Transverse colon (tissue), 4 donors: ENCODE results near the gene PIEZO2.

Experiments
- CTCF ChIP-seq, 5 experiments: fragments of 200-600 bp in 3 of 5; fragments of 450-650 bp in 2 of 5; sonication (generic) in 3 of 5; IDR thresholded peaks; 1 replicate in 2 of 5; 2 replicates in 3 of 5; pipeline ENCODE4 v1.5.1; 2016 to 2017; ENCODE audit warnings: antibody characterized with exemption in 5 of 5, inconsistent platforms in 3 of 5, mild to moderate bottlenecking in 2 of 5, moderate library complexity in 1 of 5
- POLR2AphosphoS5 ChIP-seq, 3 donors: sonication (generic); formaldehyde crosslinking; IDR thresholded peaks; one replicate each; pipeline ENCODE4 v1.6.1; 2016; ENCODE audit warnings: antibody characterized with exemption in 3 of 3

DNA sequence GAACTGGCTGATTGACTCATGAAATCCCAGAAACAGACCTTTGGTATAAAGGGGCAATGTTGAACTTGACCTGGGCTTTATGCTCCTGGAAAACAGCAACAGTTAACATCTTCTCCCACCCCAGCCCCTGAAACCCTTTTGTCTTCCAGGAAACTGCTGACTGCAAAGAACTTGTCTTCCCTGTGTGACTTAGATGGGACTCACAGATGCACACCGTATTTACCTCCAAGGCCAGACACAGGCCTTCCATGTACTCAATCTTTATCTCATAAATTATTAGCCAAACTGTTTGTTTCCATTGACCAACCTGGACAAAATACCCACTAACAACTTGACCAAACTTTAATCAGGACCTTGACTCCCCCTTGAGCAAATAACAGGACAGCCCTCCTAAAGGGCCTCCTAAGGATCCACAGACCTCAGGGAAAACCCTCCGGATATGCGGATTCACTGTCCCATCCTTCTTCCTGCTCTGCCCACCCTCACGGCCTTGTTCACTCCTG is 36.3 kb downstream of the PIEZO2 start:
- TF ChIP-seq POLR2AphosphoS5 (IDR thresholded peaks at IDR 0.05) (no peak), CTCF (IDR thresholded peaks at IDR 0.05) (no peak)
